ENCODE measurements around the gene KRT26.

The KRT26 gene

DNA sequence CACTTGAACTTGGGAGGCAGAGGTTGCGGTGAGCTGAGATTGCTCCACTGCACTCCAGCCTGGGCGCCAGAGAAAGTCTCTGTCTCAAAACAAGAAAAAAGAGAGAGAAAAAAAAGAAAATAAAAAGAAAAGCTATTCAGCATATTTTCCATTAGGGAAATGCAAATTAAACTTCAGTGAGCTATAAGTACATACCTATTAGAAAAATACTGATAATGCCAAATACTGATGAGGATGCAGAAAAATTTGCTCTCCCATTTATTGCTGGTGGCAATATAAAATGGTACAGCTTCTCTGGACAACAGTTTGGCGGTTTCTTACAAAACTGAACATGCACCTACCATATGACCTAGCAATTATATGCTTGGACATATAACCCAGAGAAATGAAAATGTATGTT, 40.6 kb upstream of the KRT26 start:
- H3K4me2 ChIP-seq (ENCODE audit: low read length) = no peak overlapping the region
- no peak overlapping the region for H3K9ac ChIP-seq (ENCODE audit: low read depth, low read length)
- no peaks in the 10 kb centered on the region for H3K9me3 ChIP-seq (replicated peaks; ENCODE audit: low read length)
- peaks cover 19% of the 10 kb centered on the region for H3K27me3 ChIP-seq (ENCODE audit: control insufficient read depth, insufficient read depth, low read length)
- peaks cover 5% of the 10 kb centered on the region for H3K36me3 ChIP-seq (ENCODE audit: insufficient read depth, low read length)
- H3K4me1 ChIP-seq (ENCODE audit: control insufficient read depth, insufficient read depth, low read length) = peaks cover 6% of the 10 kb centered on the region
- H3K4me3 ChIP-seq (ENCODE audit: low read length) = no peak overlapping the region

DNA sequence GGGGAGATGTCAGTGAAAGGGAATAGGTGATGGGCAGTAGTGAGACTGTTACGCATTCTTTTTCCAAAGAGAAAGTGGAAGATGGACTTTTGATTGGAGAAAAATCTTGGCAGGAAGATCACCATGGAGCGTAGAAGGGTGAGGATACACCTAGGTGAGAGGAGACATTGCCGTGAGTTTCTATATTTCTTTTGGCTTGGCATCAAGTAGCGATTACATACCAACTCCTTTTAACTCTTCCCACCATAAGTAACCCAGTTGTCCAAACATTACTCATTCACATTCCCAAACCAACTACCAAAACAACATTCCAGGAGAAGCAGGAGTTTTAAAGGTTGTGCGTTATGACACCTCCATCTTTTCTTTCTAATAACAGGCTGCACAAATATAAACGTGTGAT, 38.5 kb upstream of the KRT26 start:
- Histone ChIP-seq H3K27me3 (ENCODE audit: control insufficient read depth, insufficient read depth, low read length) (peaks cover 40% of the 10 kb centered on the region), H3K4me1 (ENCODE audit: control insufficient read depth, insufficient read depth, low read length) (peaks cover 6% of the 10 kb centered on the region), H3K36me3 (ENCODE audit: insufficient read depth, low read length) (no peaks in the 10 kb centered on the region), H3K4me2 (ENCODE audit: low read length) (no peak overlapping the region), H3K4me3 (ENCODE audit: low read length) (no peak overlapping the region), H3K9ac (ENCODE audit: low read depth, low read length) (no peak overlapping the region), H3K9me3 (replicated peaks; ENCODE audit: low read length) (no peaks in the 10 kb centered on the region)

DNA sequence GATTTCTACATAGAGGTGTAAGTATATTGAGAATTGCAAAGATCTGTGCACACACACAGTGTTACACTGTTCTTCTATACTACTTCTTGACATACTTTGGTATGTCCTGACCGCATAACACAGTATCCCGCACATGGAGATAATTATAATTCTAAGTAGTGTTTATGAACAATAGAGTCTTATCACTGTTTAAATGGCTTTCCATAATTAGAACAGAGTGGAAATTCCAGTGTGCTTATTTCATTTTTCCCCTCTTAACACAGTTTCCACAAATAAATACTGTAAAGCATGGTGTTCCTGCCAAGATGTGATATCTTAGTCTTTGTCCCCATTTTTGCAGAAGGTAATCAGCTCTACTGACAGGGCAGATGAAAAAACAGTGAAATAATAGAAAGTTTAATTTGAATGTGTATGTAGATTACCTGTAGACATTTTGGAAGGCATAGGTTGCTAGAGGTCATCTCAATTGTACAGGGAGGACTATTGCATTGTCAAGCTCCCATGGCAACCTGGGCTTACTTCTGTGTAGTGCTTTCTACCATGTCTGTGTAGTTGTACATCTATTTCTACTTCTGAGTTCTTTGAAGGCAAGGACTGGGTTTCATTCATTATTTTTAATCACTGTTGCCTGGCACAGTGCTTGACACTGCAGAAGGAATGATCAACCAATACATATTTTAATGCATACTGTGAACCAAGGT, 37.9 kb upstream of the KRT26 start:
- Histone ChIP-seq H3K36me3 (ENCODE audit: insufficient read depth, low read length) (no peaks in the 10 kb centered on the region), H3K9ac (ENCODE audit: low read depth, low read length) (no peak overlapping the region), H3K27me3 (ENCODE audit: control insufficient read depth, insufficient read depth, low read length) (peaks cover 46% of the 10 kb centered on the region), H3K9me3 (replicated peaks; ENCODE audit: low read length) (no peaks in the 10 kb centered on the region), H3K4me3 (ENCODE audit: low read length) (no peak overlapping the region), H3K4me1 (ENCODE audit: control insufficient read depth, insufficient read depth, low read length) (peaks cover 6% of the 10 kb centered on the region), H3K4me2 (ENCODE audit: low read length) (no peak overlapping the region)

GRCh38 chr17:40806131-40806530, 34.1 kb upstream of the KRT26 start:
- peaks cover 66% of the 10 kb centered on the region for H3K27me3 ChIP-seq (ENCODE audit: control insufficient read depth, insufficient read depth, low read length)
- no peaks in the 10 kb centered on the region for H3K9me3 ChIP-seq (replicated peaks; ENCODE audit: low read length)
- no peak overlapping the region for H3K4me3 ChIP-seq (ENCODE audit: low read length)
- H3K4me1 ChIP-seq (ENCODE audit: control insufficient read depth, insufficient read depth, low read length) = peaks cover 6% of the 10 kb centered on the region
- H3K36me3 ChIP-seq (ENCODE audit: insufficient read depth, low read length) = no peaks in the 10 kb centered on the region
- no peak overlapping the region for H3K4me2 ChIP-seq (ENCODE audit: low read length)
- H3K9ac ChIP-seq (ENCODE audit: low read depth, low read length) = no peak overlapping the region

DNA sequence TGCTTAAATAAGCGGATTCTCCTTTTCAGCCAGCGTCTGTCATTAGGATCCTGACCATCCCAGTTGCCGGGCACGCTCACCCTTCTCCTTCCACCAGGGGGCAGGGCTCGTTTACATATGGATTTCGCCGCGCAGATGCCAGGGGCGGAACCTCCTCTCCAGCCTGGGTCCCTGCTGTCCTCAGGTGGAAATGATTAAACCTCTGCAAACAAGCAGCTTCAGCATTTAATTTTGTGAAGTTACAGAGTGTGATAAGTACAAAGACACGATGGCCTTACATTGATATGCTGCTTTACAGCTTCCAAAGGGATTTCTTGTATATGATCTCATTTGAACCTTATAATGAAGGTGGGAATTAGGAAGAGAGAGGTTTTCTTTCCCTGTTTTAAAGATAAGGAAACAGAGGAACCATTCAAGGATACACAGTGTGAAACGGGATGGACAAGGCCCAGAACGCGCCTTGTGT, 31.6 kb upstream of the KRT26 start:
- no peak overlapping the region for H3K9ac ChIP-seq (ENCODE audit: low read depth, low read length)
- no peaks in the 10 kb centered on the region for H3K9me3 ChIP-seq (replicated peaks; ENCODE audit: low read length)
- no peaks in the 10 kb centered on the region for H3K36me3 ChIP-seq (ENCODE audit: insufficient read depth, low read length)
- H3K4me1 ChIP-seq (ENCODE audit: control insufficient read depth, insufficient read depth, low read length) = no peaks in the 10 kb centered on the region
- H3K27me3 ChIP-seq (ENCODE audit: control insufficient read depth, insufficient read depth, low read length) = peaks cover 76% of the 10 kb centered on the region
- H3K4me3 ChIP-seq (ENCODE audit: low read length) = no peak overlapping the region
- H3K4me2 ChIP-seq (ENCODE audit: low read length) = no peak overlapping the region

- H3K4me2 ChIP-seq (ENCODE audit: low read length) = no peak overlapping the region
- H3K27me3 ChIP-seq (ENCODE audit: control insufficient read depth, insufficient read depth, low read length) = peaks cover 78% of the 10 kb centered on the region
- no peaks in the 10 kb centered on the region for H3K36me3 ChIP-seq (ENCODE audit: insufficient read depth, low read length)
- H3K9ac ChIP-seq (ENCODE audit: low read depth, low read length) = no peak overlapping the region
- no peak overlapping the region for H3K4me3 ChIP-seq (ENCODE audit: low read length)
- no peaks in the 10 kb centered on the region for H3K9me3 ChIP-seq (replicated peaks; ENCODE audit: low read length)
- no peaks in the 10 kb centered on the region for H3K4me1 ChIP-seq (ENCODE audit: control insufficient read depth, insufficient read depth, low read length)
Observed at GRCh38 chr17:40801157-40801556, 29.2 kb upstream of the KRT26 start.

- Histone ChIP-seq H3K36me3 (ENCODE audit: insufficient read depth, low read length) (no peaks in the 10 kb centered on the region), H3K27me3 (ENCODE audit: control insufficient read depth, insufficient read depth, low read length) (peaks cover 78% of the 10 kb centered on the region), H3K4me2 (ENCODE audit: low read length) (no peak overlapping the region), H3K9me3 (replicated peaks; ENCODE audit: low read length) (no peaks in the 10 kb centered on the region), H3K4me3 (ENCODE audit: low read length) (no peak overlapping the region), H3K4me1 (ENCODE audit: control insufficient read depth, insufficient read depth, low read length) (no peaks in the 10 kb centered on the region), H3K9ac (ENCODE audit: low read depth, low read length) (no peak overlapping the region)
Observed at GRCh38 chr17:40800381-40800780, 28.4 kb upstream of the KRT26 start.

- Histone ChIP-seq H3K9me3 (replicated peaks; ENCODE audit: low read length) (no peaks in the 10 kb centered on the region), H3K4me1 (ENCODE audit: control insufficient read depth, insufficient read depth, low read length) (no peaks in the 10 kb centered on the region), H3K4me3 (ENCODE audit: low read length) (no peak within 1 kb of the TSS), H3K9ac (ENCODE audit: low read depth, low read length) (no peak within 1 kb of the TSS), H3K36me3 (ENCODE audit: insufficient read depth, low read length) (no peaks in the 10 kb centered on the region), H3K4me2 (ENCODE audit: low read length) (no peak within 1 kb of the TSS), H3K27me3 (ENCODE audit: control insufficient read depth, insufficient read depth, low read length) (peaks cover 78% of the 10 kb centered on the region)
Observed at GRCh38 chr17:40799859-40800258, 27.9 kb upstream of the KRT26 start, which contains the start of gene KRT28. TSS of gene KRT28 (minus strand) at chr17:40799959. CDS start at chr17:40799893, 66 bp downstream.

DNA sequence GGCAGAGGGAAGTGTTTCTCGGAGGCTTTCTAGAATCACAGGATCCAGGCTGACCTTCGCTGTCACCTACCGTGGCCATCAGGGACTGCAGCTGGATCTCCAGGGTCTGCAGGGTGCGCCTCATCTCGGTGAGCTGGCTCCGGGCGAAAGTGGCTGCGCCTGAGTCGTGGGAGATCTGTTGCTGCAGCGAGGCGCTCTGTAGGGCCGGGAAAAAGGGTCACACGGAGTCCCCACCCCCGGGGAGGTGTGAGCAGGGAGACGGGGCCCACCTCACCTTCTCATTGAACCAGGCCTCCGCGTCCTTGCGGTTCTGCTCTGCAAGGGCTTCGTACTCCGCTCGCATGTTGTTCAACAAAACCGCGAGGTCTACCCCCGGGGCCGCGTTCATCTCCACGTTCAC, 24.8 kb upstream of the KRT26 start:
- Histone ChIP-seq H3K9ac (ENCODE audit: low read depth, low read length) (no peak overlapping the region), H3K36me3 (ENCODE audit: insufficient read depth, low read length) (no peaks in the 10 kb centered on the region), H3K4me3 (ENCODE audit: low read length) (no peak overlapping the region), H3K27me3 (ENCODE audit: control insufficient read depth, insufficient read depth, low read length) (peaks cover 89% of the 10 kb centered on the region), H3K4me2 (ENCODE audit: low read length) (no peak overlapping the region), H3K9me3 (replicated peaks; ENCODE audit: low read length) (no peaks in the 10 kb centered on the region), H3K4me1 (ENCODE audit: control insufficient read depth, insufficient read depth, low read length) (no peaks in the 10 kb centered on the region)

GRCh38 chr17:40795019-40795667, 23.1 kb upstream of the KRT26 start:
- Histone ChIP-seq H3K36me3 (ENCODE audit: insufficient read depth, low read length) (no peaks in the 10 kb centered on the region), H3K27me3 (ENCODE audit: control insufficient read depth, insufficient read depth, low read length) (peaks cover 72% of the 10 kb centered on the region), H3K9ac (ENCODE audit: low read depth, low read length) (no peak overlapping the region), H3K4me1 (ENCODE audit: control insufficient read depth, insufficient read depth, low read length) (no peaks in the 10 kb centered on the region), H3K4me3 (ENCODE audit: low read length) (no peak overlapping the region), H3K9me3 (replicated peaks; ENCODE audit: low read length) (no peaks in the 10 kb centered on the region), H3K4me2 (ENCODE audit: low read length) (no peak overlapping the region)

DNA sequence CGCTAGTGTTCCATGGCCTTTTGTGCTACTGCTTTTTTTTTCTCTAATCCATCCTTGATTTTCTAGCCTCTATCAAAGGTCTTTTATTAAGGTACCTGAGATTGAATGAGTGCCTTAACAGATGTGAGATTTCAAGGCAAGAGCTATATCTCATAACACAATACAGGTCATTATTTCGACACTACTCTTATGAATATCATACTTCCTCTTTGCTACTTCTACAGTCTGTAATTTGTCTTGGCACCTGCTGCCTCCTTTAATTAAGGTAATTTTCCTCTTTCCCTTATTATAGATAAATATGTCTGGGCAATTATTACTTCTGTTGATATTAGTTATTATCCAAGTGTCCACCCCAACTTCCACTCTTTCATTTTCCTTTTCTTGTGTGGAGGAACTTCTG, 22.5 kb upstream of the KRT26 start:
- Histone ChIP-seq H3K27me3 (ENCODE audit: control insufficient read depth, insufficient read depth, low read length) (peaks cover 67% of the 10 kb centered on the region), H3K9me3 (replicated peaks; ENCODE audit: low read length) (no peaks in the 10 kb centered on the region), H3K4me1 (ENCODE audit: control insufficient read depth, insufficient read depth, low read length) (no peaks in the 10 kb centered on the region), H3K4me2 (ENCODE audit: low read length) (no peak overlapping the region), H3K36me3 (ENCODE audit: insufficient read depth, low read length) (no peaks in the 10 kb centered on the region), H3K4me3 (ENCODE audit: low read length) (no peak overlapping the region), H3K9ac (ENCODE audit: low read depth, low read length) (no peak overlapping the region)

DNA sequence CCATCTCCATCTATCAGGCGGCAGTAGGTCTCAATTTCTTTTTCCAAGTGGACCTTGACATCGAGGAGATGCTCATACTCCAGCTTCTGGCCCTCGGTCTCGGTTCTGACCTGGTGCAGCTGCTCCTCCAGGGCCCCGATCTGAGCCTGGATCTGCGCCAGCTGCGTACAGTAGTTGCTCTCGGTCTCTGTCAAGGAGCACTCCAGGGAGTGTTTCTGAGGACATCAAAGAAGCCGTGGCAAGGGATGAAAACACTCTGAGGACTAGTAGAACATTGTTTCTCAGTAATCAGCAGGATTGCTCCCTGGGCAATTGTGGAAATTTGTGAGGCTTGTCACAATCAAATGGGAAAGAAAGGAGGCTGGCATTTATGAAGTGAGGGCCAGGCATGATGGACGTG, 21.8 kb upstream of the KRT26 start:
- Histone ChIP-seq H3K36me3 (ENCODE audit: insufficient read depth, low read length) (no peaks in the 10 kb centered on the region), H3K27me3 (ENCODE audit: control insufficient read depth, insufficient read depth, low read length) (peaks cover 67% of the 10 kb centered on the region), H3K4me3 (ENCODE audit: low read length) (no peak overlapping the region), H3K4me2 (ENCODE audit: low read length) (no peak overlapping the region), H3K9me3 (replicated peaks; ENCODE audit: low read length) (no peaks in the 10 kb centered on the region), H3K9ac (ENCODE audit: low read depth, low read length) (no peak overlapping the region), H3K4me1 (ENCODE audit: control insufficient read depth, insufficient read depth, low read length) (no peaks in the 10 kb centered on the region)

Measured in skeletal muscle satellite cell (primary cell).